DMS53 (cell line): ENCODE measurements around the gene RAB25.

Experiments
- DNase-seq: peaks from one replicate; lab custom pipeline; 2025; lab: John Stamatoyannopoulos, UW

RAB25 gene

DNA sequence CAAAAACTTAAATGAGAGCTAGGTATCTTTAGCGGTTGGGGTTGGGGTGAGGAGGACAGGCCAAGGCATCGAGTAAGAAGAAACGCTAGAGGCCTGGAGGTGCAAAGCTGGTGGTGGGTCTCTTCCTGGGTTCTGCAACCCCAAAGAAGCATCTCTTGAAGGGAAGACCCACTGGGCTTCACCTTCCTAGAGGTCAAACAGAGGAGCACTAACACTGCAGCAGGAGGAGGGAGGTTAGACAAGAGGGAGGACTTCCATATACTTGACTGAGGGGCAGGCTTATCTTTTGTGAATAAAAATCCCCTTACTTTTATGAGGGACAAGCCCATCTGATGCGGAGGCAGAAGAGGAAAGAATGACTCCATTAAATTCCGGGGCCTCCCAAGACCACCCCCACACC, 18.8 kb downstream of the RAB25 start:
- no peak for DNase-seq

- no peak for DNase-seq
Measured at GRCh38 chr1:156080241-156080862, 19.4 kb downstream of the RAB25 start.

GRCh38 chr1:156080863-156081179, 19.9 kb downstream of the RAB25 start:
- no peak for DNase-seq

DNA sequence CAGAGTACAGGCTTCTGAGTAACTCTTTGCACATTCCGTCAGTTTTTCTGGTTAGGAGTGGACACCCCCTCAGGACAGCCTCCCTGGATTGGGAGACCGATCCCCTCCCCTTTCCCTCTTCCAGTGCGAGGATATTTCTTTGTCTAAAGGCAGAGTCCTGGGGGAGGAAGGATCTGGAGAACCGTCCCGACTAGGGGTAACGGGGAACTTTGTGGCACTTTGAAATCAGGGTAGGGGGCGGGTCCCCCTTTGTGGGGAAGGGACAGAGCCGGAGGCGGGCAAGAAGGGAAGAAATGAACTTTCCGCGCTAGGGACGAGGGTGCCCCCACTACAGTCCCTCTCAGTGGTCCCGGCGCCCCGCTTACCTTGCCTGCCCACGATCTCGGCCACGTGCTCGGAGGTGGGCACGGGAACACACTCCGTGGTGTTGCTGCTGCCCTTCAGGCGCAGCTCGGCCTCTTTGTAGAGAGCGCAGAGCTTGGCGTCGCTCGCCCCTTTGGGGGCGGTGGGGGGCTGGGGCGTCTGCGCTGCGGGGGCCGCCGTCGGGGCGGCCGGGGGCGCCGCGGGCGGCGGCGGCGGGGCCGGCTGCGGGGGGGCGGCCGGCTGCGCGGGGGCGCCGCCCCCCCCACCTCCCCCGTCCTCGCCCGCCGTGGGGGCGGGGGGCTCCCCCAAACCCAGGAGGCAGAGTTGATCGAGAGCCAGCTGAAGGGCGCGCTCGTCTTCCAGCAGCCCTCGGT, 20.4 kb downstream of the RAB25 start:
- DNase-seq, result peak; percentile 43

DNA sequence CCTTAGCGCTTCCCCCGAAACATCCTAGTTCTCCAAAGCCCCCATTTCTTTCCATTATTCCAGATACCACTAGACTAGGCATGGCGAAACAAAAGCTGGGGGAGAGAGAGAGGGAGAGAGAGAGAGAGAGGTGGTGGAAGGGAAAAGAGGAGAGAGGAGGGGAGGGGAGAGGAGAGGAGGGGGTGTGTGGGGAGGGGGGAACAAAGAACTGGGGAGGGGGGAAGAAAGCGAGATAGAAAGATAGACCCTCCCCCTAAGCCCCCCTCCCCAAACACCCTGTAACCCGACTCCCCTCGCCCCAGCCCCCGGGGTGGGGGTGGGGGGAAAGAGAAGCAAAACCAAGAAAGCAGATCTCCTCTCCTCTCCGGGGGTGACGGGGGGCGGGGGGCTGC, 21.0 kb downstream of the RAB25 start:
- DNase-seq, result peak; percentile 54

GRCh38 chr1:156082309-156083091, 21.5 kb downstream of the RAB25 start, which contains the start of gene MEX3A:
TSS of gene MEX3A (minus strand) at chr1:156082465. CDS start at chr1:156081998, 467 bp downstream.
- DNase-seq, result peak; percentile 85

GRCh38 chr1:156083800-156084790, 23.1 kb downstream of the RAB25 start:
- DNase-seq, result no peak

GRCh38 chr1:156086256-156086662, 25.3 kb downstream of the RAB25 start:
- DNase-seq, result peak; percentile 82

DNA sequence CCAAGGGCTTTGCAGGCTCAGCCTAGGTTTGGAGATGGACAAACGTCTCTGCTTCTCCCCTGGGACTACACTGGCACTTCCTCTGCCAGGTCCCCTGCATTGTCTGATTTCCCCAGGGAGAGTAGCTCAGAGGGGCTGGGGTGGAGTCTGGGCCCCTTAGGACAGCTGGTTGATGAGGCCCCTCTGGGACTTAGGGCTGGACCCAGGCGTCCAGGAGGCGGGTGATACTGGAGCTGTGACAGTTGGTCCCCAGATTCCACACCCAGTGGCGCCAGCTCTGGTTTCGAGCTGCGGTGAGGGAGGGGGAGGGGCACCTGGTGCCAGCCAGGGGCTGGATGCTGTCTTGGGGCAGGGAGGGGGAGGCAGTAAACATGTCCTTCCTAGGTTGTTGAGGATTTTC, 28.7 kb downstream of the RAB25 start:
- DNase-seq, result no peak

DNA sequence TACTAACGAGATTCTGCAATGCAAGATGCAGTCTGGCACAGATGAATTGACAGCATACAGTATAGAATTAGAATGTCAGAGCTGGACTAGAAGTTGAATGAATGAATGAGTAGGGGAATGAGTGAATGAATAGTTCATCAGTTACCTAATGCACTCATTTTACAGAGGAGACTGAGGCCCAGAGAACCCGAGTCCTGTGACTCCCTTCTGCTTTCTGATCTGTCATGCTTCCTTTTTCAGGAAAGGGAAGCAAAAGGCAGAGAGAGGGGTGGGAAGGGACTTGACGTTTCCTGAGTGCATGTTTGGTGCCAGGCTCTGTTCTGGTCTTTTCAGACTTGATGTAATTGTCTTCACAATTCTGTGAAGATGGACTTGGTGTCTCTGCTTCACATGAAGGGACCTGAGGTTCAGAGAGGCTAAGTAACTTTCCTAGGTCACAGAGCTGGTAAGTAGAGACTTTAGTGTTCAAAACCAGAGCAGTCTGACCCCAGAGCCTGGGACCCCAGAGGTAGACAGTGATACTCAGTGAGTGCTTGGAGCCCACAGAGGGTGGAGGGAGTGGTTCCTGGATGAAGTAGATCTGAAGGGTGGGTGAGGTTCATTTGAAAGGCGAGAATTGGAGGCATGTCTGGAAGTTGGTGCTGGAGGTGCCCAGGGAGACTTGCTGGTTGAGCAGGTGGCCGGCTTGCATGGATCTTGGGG, 29.3 kb downstream of the RAB25 start:
- no peak for DNase-seq

DNA sequence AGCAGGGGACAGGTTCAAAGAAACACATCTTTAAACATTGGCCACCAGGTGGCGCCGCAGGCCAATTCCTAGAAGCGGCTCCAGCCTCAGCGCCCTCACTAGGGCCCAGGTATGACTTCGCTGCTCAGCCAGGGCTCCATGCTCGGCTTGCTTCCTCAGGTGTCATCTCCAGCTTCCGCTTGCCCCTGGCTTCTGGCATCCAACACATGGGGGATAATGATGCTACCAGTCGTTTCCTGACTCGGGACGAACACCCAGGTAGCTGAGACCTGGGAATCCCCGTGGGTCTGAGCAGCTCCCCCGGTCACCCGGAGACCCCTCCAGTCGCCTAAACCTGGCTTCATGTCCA, 29.9 kb downstream of the RAB25 start:
- DNase-seq, result peak; percentile 95

DNA sequence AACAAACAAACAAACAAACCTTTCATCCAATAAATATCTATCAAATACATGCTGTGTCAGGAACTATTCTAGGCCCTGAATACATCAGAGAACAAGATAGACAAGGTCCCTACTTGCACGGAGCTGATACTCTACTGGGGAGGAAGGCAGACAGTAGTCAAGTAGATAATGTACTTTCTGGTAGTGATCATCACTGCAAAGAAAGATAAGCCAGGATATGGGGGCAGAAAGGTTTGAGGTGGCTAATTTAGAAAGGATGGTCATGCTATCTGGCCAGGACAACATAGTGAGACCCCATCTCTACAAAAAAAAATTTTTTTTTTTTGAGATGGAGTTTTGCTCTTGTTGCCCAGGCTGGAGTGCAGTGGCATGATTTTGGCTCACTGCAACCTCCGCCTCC, 30.6 kb downstream of the RAB25 start:
- no peak for DNase-seq

DNA sequence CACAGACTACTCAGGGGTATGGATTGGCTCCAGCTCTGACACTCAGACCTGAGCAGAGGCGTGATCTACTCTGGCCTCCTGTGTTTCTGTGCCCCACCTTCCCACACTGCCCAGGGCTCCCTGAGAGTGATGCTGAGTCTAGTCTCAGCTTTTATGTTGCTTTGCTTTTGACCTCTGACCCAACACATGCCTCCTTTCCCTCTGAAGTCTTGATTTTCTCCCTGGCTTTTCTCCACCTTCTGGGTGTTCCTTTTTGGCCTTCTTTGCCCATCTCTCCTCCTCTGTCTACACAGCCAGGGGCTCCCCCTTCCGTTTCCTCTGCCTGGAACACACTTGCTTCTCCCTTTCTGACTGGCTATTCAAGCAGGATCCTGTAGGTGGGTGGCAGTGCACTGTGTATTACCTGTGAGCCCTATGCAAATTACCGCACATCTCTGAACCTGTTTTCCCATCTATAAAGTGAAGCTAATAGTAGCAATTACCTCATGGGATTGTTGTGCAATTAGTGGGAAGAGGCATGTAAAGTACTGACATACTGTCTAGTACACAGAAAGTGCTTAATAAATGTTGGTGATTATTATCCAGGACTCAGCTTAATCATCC, 35.0 kb downstream of the RAB25 start:
- DNase-seq, result no peak

- peak; percentile 91 for DNase-seq
Measured at GRCh38 chr1:156096640-156097391, 35.9 kb downstream of the RAB25 start.

GRCh38 chr1:156097499-156098178, 36.7 kb downstream of the RAB25 start:
- DNase-seq, result no peak

DNA sequence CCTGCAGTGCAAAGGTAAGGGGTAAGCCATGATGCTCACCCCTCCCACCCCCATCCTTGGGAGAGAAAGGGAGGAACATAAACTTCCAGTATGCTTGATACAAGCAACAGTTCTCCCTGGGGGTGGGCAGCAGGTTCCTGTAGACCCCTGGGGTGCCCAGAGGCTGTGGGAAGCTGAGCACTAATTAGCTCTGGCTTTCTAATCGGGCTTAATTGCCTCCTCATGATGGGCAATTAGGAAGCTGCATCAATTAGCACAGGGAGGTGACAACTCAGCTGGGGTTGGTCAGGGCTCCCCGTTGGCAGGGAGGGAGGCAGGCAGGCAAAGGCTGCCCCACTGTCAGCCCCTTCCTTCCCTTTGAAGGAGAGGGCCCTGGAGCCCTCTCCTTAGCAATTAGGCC, 37.8 kb downstream of the RAB25 start:
- DNase-seq, result no peak

GRCh38 chr1:156099282-156099681, 38.3 kb downstream of the RAB25 start:
- DNase-seq, result no peak

DNA sequence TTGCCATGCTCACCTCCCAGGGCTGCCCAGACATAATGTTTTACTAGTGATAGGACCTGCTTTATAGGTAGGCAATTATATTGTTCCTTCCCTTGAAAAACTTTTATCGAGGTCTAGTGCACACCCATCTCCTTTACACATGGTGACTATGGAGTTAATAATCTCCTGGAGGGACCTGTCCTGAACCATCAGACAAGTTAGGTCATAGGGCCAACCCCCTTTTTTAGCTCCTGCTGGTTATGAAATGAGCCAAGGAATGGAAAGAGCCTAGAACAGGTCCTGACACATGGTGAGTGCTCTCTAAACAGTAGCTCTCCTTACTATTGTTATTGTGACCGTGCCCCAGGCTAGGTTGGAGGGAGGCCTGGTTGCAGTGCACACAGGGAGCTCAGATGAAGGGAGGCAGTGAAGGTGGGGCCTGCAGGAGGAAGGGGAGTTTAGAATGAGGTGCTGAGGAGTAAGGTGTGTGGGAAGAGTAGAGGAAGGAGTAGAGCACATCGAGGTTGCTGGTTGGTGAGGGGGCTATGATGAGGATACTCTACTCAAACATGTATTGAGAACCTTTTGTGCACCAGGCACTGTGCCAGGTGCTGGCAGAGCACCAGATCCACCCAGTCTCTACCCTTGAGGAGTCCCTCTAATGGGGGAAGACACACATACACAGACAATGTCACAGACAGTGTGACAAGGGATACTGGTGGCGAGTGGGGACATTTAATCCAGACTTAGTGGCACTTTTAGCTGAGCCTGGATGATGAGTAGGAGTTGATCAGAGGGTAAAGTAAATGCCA, 39.4 kb downstream of the RAB25 start:
- no peak for DNase-seq

DNA sequence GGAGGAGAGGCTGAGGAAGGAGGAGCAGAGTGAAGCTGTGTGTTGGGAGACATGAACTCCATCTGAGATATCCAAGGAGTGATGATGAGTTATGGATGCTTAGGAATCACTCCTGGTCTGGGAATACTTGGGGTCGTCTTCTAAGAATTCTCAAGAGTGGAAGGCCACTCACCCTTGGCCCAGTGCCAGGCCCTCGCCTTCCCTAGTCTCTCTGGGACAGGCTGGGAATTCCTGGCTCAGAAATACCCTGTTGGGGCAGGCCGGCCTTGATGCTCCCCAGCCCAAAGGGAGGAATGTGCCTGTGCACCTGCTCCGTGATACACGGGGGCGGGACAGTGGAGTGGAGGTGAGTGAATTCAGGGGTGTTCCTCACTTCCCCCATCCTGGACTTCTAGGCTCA, 40.9 kb downstream of the RAB25 start:
- no peak for DNase-seq
